Right ventricle myocardium superior (tissue), 1 donor: ENCODE results near the gene DEAF1. TPM values are rescaled to one million over a fixed set of nuclear protein-coding genes. Genes with fewer than 3 reads are reported as not detected.

Experiments used
- ATAC-seq: fragments of 200-7000 bp; cut with Tn5 transposase; one replicate; pipeline ENCODE4 v1.9.1; 2020; ENCODE audit warnings: mild to moderate bottlenecking; ENCODE audit not compliant: poor library complexity
- DNase-seq: peaks from one replicate; pipeline ENCODE4 v3.0.0-alpha.2; 2020
- intact Hi-C: fragments of 100-400 bp; cut with DNase I; formaldehyde crosslinking; loops from one replicate; pipeline ENCODE4 v1.11.2; 2022
- total RNA-seq: library from RNA; stranded (reverse); fragmentation: NEBNext Ultra II Directional; extraction: Animal tissue kit (Norgen Biotek cat#: 25700); gene quantifications from one replicate; pipeline ENCODE4 v1.2.1, GENCODE V29; 2021
- donor health status: DM: no; HTN: yes; CAD: no; lungs with severe emphysema.

The DEAF1 gene
- total RNA-seq, 1 donor from 2014 or later, result 22.1 TPM

DNA sequence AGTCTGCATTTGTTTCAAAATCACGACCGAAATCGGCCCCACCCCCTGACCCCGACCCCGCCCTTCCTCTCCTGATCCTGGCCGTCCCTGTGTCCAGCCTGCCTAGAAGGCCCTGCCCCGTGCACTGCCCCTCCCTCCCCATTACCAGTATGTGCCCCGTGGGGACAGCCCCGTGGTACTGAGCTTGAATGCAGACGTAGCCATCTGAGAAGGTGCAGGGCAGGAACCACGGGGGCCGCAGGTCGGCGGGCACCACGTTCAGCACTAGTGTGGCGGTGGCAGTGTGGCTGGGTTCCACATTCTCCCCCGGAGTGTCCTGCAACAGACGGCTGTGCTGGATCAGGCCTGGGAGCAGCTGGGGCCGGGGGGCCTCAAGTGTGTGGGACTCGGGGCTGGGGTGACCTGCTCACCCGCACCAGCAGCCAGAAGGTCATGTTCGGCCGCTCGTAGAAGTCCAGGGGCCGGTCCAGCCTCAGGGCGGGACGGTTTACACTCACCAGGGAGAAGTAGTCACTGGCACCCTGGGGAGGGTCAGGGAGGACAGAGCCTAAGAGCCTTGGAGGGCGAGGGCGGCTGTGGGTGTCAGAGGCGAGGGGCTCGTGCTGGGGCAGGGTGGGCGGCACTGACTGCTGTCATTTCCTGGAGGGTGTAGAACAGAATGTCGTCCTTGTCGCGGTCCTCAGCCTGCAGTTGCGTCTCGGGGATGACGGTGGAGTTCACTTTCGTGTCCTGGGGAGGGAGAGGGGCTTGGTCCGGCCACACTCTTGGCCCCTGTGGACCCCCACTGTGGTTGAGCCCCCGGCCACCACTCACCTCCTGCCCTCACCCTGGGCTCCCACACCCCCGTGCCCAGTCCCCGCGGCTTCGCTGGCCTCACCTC, 73.8 kb downstream of the DEAF1 start:
- no peak for DNase-seq
- intact Hi-C loops, result no loop called here

DNA sequence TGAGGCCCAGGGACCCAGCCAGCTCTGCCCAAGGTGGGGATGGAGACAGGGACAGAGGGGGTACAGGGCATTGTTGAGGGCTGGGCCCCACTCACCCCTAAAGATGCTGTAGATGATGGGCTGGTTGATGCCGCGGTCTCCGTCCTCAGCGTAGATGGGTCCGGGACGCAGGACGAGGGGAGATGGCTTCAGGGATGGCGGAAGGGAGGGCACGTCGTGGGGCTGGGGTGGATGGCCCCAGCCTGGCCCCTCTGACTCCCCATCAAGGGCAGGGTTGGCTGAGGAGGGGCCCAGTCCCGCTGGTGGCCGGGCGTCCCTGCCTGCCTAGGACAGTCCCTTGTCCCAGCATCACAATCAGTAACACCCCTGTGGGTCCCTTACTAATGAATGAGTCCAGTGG, 74.8 kb downstream of the DEAF1 start:
- no peak for DNase-seq
- intact Hi-C loops, result no loop called here
- ATAC-seq, result no peak

More for the DNA sequence above, 73.8 kb downstream of the DEAF1 start:
- ATAC-seq, result no peak

DNA sequence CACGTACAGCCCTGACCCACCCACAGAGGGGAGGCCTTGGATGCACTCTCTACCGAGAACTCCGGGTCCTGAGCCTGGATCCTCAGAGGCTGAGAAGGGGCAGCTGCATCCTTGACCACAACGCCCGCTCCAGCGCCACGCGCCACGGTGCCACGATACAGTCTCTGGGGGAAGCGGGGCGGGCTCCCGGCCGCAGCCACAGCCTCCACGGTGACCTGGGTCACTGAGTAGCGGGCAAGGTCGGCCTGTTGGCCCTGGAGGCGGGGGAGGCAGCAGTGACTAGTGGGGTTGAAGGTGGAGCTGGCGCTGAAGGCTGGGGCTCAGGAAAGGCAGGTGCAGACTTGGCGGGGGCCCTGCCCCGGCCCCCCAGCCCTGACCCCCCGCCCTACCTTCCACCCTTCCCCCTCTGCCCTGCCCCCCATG, 75.4 kb downstream of the DEAF1 start:
- intact Hi-C loops, result no loop called here
- no peak for DNase-seq
- no peak for ATAC-seq

DNA sequence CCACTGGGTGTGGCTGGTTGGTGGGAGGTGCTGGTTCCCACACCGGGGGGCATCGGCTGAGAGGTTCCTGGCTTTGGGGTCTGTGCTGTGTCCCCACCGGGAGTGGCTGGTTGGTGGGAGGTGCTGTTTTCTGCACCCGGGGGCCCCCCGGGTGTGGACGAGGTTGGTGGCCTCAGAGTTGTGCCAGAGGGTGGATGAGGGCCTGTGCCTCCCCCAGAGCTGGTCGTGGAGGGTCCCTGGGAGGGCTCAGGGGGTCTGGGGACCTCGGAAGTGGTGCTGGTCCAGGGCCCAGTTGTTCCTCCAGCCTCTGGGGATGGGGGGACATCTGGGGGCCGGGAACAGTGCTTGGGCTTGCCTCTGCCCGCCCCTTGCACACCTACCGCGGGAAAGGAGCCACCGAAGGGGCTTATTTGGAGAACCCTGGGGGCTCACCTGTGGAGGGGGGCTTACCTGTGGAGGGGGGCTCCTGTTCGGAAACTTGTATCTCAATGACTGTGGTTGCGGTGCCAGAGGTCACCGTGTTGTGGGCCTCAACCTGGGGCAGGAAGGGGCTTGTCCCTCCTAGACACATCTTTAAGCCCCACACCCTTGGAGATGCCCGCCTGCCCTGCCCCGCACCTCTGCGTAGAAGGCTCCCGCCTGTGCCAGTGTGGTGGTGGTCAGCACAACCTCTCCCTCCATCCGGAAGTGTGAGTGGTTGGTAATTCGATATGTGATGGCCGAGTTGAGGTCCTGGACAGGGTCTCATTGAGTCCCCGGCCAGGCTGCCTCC, 76.0 kb downstream of the DEAF1 start:
- intact Hi-C loops, result no loop called here
- DNase-seq (no peak), ATAC-seq (no peak)

DNA sequence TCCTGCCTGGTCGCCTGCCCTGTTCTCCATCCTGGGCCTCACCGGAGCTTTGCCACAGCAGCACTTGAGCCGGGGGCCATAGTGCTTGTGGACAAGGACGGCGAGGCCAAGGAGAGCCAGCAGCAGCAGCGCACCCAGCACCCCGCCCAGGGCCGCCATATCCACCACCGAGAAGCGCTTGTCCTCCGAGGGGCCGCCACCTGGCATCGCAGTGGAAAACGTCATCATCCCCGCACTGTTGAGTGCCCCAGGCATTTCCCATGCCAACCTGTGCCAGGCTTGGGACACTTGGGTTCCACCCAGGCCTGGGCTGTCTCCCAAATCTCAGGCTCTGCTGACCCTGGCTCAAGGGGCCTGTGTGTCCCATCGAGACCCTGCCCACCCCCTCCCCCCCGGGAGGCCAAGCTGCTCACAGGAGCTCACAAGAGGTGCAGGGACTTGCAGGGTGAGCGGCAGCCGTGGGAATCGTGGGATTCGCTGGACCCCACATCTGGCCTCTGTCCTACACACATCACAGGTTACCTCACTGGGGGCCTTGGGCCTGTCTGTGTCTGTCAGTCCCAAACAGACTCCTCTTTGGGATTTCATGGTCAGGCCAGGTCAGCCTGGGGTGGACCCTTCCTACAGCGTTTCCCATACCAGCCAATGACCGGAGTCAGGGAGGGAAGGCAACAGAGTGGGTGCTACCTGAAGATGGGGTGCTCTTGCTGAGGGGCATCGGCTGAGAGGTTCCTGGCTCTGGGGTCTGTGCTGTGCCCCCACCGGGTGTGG, 76.9 kb downstream of the DEAF1 start:
- no peak for ATAC-seq
- intact Hi-C loops, result no loop called here
- DNase-seq, result no peak

DNA sequence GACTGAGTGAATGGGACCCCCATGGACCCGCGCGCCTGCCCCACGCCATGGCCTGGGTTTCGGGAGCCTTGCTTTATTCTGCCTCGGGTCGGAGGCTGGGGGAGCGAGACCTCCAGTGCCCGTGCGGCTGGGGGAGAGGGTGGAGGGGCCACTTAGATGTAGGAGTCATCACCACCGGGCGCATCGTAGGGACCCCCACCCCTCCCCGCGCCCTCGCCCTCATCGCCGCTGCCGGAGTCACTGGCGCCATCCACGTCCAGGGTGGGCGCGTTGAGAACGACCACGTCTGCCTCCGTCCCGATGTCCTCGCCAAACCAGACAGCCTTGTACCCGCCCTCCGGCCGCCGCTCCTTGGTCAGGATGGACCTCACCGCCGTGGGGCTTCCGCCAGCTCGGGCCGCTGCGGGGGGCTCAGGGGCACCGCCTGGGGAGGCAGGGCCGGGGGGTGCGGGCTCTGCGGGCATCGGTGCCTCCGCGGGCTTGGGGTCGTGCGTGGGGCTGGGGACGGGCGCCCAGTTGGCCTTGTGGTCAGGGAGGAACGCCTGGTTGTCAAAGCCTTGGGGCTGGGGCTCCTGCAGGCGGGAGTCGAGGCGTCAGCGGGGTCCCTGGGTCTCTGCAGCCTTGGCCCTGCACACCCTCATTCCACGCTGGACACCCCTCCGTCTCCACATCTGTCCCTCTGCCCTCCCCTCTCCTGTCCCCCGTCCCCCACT, 77.7 kb downstream of the DEAF1 start:
- ATAC-seq, result no peak
- no peak for DNase-seq
- intact Hi-C loops, result no loop called here

DNA sequence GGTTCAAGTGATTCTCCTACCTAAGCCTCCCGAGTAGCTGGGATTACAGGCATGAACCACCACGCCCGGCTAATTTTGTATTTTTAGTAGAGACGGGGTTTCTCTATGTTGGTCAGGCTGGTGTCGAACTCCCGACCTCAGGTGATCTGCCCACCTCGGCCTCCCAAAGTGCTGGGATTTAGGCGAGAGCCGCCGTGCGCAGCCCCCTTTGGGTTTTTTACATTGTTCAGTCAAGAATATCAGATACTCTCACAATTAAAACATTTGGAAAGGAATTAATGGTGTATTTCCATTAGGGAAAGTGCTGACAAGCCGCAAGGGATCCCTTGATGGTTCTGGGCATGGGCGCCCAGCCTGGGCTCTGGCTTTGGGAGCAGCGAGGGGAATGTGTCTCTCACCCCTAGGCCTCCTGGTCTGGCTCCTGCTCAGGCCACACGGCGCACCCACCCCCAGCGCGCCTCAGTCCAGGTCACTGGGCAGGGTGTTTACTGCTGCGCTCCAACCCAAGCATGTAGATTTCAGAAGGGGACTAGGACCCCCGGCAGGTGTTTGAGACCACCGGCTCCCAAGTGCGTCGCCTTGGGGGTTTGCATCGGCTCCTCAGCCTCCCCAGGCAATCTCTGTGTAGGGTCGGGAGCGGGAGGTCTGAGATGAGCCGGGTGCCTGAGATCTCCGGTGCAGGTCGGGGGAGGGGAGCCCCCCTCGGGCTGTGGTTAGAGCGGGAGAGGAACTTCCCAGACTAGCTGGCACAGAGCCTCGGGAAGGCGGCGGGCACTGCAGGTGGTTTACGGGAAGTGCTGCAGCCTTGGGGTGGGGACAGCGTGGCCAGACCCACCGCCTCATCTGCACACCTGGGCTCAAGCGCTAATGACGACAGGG, 78.5 kb downstream of the DEAF1 start:
- intact Hi-C loops, result no loop called here
- DNase-seq (peak; percentile 71), ATAC-seq (no peak)

DNA sequence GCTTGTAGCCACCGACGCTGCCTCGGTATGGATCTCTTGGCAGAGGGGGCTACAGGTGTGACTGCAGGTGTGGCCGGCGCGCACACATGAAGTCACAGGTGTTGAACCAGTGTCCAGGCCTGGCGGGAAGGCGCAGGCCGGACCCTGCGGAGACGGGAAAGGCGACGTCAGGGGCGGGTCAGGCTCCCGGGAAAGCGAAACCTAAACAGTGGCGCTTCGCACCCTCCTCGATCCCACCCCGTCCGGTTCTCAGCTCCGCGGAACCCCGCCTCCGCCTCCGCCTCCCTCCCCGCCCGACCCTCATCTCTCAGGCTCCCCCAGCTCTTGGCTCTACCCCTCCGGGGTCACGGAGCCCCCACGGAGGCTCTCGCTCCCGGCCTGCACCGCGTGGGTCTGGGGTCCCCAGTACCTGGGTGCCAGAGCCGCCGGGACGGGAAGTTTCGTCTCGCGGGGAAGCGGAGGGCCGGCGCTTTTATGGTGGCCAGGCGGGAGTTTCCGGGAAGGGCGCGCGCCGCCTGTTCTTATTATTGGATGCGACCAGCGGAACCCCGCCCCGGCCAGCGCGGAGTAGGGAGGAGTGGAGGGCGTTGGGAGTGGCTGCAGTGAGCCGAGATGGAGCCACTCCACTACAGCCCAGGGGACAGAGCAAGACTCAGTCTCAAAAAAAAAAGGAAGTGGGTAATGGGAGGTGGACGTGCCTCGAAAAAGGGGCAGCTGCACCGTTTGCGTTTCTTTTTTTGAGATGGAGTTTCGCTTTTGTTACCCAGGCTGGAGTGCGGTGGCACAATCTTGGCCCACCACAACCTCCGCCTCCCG, 79.3 kb downstream of the DEAF1 start, which contains the start of gene IRF7:
Gene IRF7 (minus strand): TSS at position 447 of the 816 bp plus-strand sequence. CDS start 586 bp downstream, outside the sequence.
- DNase-seq (peak; percentile 99), ATAC-seq (peak; percentile 92)
- intact Hi-C loops, result no loop called here

DNA sequence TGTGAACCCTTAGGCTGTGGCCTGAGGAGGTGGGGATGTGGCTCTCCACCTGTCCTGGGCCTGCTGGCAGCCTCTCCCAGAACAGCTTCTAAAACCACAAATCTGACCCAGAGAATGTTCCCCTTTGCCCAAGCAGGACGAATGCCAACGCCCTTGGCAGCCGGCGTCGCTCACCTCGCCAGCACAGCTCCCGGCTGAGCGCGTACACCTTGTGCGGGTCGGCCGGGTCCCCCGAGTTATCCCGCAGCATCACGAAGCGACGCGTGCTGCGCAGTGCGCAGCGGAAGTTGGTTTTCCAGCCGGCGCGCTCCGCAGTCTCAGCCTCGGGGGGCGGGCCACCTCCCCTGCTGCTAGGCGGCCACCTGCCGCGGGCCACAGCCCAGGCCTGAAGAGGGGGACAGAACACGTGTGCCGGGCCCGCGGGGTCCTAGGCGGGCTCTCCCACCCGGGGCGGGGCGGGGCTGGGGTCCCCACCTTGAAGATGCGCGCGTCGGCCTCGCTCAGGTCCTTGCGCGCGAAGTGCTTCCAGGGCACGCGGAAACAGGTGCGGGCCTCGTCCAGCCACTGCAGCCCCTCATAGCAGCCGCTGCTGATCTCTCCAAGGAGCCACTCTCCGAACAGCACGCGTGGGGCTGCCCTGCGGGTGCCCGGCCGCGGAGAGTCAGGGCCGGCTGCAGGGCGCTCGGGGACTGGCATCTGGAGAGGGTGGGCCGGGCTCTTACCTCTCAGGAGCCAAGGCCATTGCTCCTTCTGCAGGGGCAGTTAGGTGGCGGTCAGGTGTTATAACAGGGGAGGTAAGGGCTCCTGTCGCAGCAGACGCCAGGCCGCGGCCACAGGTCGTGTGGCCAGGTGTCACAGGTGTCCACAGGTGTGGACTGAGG, 80.2 kb downstream of the DEAF1 start:
- intact Hi-C loops, result no loop called here
- no peak for DNase-seq
- peak; percentile 7 for ATAC-seq

DNA sequence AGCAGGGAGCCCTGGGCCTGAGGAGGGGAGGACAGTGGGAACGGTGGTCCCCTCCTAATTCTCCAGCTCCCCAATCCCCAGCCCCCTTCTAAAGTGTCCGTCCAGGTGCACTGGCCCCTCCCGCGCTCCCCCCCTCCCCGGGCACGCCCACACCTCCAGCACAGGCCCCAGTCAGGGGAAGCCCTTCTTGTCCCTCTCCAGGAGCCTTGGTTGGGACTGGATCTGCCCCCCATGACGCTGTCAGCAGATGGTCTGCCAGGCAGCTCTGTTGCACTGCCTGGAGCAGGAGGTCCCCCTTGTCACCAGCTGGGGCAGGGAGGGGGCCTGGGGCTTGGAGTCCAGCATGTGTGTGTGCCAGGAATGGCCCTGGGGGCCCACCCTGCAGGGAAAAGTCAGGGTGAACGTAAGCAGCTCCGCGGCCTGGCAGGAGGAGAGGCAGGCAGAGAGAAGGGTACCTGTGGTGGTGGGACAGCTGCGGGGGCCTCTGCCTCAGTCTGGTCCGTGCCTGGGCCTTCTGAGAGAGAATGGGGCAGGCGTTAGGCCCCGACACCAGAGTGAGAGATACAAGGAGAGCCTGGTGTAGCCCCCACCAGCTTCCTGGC, 80.9 kb downstream of the DEAF1 start:
- intact Hi-C loops, result no loop called here
- no peak for ATAC-seq
- no peak for DNase-seq

DNA sequence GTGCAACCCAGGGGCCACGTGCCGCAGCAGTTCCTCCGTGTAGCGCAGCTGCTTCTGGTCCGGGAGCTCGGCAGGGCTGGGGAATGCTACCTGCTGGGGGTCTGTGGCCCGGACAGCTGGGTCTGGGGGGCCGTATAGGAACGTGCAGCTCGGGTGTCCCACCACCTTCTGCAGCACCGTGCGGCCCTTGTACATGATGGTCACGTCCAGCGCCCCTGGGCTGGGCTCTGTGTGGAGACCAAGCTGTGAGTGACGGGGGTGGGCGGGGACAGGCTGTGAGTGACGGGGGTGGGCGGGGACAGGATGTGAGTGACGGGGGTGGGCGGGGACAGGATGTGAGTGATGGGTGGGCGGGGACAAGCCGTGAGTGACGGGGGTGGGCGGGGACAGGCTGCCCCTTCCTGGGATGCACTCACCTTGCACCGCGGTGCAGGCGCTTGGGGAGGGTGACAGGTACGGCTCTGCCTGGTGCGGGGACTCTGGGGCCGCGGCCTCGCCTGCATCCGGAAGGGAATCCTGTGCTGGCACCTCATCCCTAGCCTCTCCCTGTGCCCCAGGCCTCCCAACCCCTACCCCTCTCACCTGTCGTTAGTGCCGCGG, 81.6 kb downstream of the DEAF1 start:
- intact Hi-C loops, result no loop called here
- ATAC-seq (peak; percentile 1), DNase-seq (peak; percentile 77)

DNA sequence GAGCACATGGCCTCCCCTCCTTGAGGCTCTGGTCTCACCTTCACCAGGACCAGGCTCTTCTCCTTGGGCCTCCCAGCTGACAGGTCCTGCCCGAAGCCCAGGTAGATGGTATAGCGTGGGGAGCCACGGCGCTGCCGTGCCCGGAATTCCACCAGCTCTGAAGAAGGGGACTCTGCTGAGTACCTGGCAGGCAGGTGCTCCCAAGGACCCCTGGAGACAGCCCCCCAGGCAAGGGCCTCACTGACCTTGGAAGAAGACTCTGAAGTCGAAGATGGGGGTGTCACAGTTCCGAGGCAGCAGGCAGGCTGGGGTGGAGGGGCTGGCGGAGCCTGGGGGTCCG, 82.1 kb downstream of the DEAF1 start:
- DNase-seq (no peak), ATAC-seq (no peak)
- intact Hi-C loops, result no loop called here

DNA sequence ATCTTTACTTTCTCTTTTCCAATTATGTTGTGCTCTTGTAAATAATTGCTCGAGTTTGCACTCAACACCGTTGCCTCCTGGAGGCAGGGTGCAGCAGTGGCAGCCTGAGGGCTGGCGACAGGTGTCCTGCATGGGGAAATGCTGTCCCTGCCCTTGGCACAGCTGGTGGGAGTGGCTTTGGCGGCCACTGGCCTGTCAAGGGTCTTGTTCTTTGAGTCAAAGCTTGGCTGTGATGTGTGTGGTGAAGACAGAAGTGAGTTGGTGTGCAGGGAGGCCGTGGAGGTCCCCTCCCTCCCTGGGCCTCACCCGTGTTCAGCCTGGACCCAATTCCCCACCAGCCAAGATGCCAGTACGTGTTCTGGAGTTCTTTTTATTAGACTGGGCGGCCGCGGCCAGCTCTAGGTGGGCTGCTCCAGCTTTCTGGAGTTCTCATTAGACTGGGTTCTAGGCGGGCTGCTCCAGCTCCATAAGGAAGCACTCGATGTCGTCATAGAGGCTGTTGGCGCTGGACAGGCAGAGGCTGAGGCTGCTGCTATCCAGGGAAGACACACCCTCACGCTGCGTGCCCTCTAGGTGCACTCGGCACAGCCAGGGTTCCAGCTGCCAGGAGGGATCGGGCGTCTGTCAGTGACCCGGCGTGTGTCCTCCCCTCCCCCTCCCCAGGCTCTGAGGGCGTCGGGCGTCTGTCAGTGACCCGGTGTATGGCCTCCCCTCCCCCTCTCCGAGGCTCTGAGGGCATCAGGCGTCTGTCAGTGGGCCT, 82.6 kb downstream of the DEAF1 start:
- DNase-seq (no peak), ATAC-seq (no peak)
- intact Hi-C loops, result no loop called here
